ENCODE data around the gene DMRTB1.

GRCh38 chr1:53440633-53441032 lies 18.6 kb upstream of the DMRTB1 start:
- TF ChIP-seq, protein P1, sequence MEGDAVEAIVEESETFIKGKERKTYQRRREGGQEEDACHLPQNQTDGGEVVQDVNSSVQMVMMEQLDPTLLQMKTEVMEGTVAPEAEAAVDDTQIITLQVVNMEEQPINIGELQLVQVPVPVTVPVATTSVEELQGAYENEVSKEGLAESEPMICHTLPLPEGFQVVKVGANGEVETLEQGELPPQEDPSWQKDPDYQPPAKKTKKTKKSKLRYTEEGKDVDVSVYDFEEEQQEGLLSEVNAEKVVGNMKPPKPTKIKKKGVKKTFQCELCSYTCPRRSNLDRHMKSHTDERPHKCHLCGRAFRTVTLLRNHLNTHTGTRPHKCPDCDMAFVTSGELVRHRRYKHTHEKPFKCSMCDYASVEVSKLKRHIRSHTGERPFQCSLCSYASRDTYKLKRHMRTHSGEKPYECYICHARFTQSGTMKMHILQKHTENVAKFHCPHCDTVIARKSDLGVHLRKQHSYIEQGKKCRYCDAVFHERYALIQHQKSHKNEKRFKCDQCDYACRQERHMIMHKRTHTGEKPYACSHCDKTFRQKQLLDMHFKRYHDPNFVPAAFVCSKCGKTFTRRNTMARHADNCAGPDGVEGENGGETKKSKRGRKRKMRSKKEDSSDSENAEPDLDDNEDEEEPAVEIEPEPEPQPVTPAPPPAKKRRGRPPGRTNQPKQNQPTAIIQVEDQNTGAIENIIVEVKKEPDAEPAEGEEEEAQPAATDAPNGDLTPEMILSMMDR (IDR thresholded peaks at IDR 0.05): no peak
- TF ChIP-seq EZH2 (IDR thresholded peaks at IDR 0.05; ENCODE audit: borderline replicate concordance, insufficient read depth, low read depth, low read length, poor library complexity, severe bottlenecking): no peak
